ENCODE measurements around the gene COX20.

- no peak for TF ChIP-seq CTCF (conservative IDR thresholded peaks at IDR 0.05)
- no peak for TF ChIP-seq ZFX (IDR thresholded peaks at IDR 0.05)
Observed at GRCh38 chr1:244876228-244876910, 40.9 kb downstream of the COX20 start.
